K562 (cell line): ENCODE data around the gene UQCC5. TPM values are rescaled to one million over a fixed set of nuclear protein-coding genes. Genes with fewer than 3 reads are reported as not detected.

Source experiments
- ATAC-seq: fragments of 200-7000 bp; cut with Tn5 transposase; 3 replicates; pipeline ENCODE4 v1.9.1; 2020; ENCODE audit warnings: moderate library complexity
- Bru-seq: library from RNA; stranded (reverse); fragments of 400-500 nt; gene quantifications from one replicate; lab custom pipeline; 2021; lab: Mats Ljungman, UMichigan
- BruChase-seq, 2 experiments: library from RNA; stranded (reverse); fragments of 400-500 nt; gene quantifications; one replicate each; lab custom pipeline; 2021; lab: Mats Ljungman, UMichigan
- BruUV-seq: library from RNA; stranded (reverse); fragments of 400-500 nt; replicated peaks from 2 replicates; lab custom pipeline; 2021; lab: Mats Ljungman, UMichigan
- CTCF ChIA-PET: fragments of 300-600 bp; formaldehyde crosslinking; extraction: SDS; loops from one replicate; lab custom pipeline; 2021; ENCODE audit warnings: low intra/inter-chr PET ratio; lab: Yijun Ruan, JAX
- POLR2A ChIA-PET: fragments of 300-600, 350-650 bp; sonication (Branson Sonifier 250); formaldehyde crosslinking; extraction: SDS; loops from one replicate; lab custom pipeline; 2021; ENCODE audit warnings: antibody characterized with exemption, inconsistent platforms; lab: Yijun Ruan, JAX
- DNase-seq, 4 experiments: peaks; one replicate each; pipeline versions ENCODE4 v3.0.0 to v3.0.0-alpha.2; 2011 to 2018; ENCODE audit warnings: low spot score in 3 of 4, mixed read lengths in 3 of 4; ENCODE audit errors: extremely low read depth in 1 of 4
- FAIRE-seq: peaks from 2 replicates; lab custom pipeline; 2011; peaks lifted over from hg19 to GRCh38; lab: Jason Lieb, UNC
- H2AFZ ChIP-seq: 2 replicates; pipeline ENCODE4 v1.6.0; 2011; ENCODE audit warnings: low read depth, low read length, control low read depth, inconsistent platforms
- H3K27ac ChIP-seq: fragments of 200-600 bp; 3 replicates; pipeline ENCODE4 v1.8.0; 2011; ENCODE audit warnings: low read depth, mild to moderate bottlenecking, control low read depth, inconsistent platforms, low read length, moderate library complexity, mixed read lengths; ENCODE audit errors: extremely low read depth
- H3K27me3 ChIP-seq, 2 experiments: fragments of 300-600 bp in 1 of 2; 2 replicates in 1 of 2; 3 replicates in 1 of 2; pipeline versions ENCODE4 v1.6.0 to v1.8.0; 2011; ENCODE audit warnings: inconsistent platforms in 2 of 2, low read length in 2 of 2, mild to moderate bottlenecking in 1 of 2, mixed read lengths in 1 of 2, moderate library complexity in 1 of 2; ENCODE audit not compliant: control insufficient read depth in 2 of 2, insufficient read depth in 2 of 2
- H3K36me3 ChIP-seq: fragments of 300-600 bp; 3 replicates; pipeline ENCODE4 v1.8.0; 2011; ENCODE audit warnings: mild to moderate bottlenecking, low read length, inconsistent platforms; ENCODE audit not compliant: control insufficient read depth, insufficient read depth
- H3K4me1 ChIP-seq, 2 experiments: fragments of 200-600 bp in 1 of 2; replicated peaks in 1 of 2; 2 replicates in 1 of 2; 3 replicates in 1 of 2; pipeline versions ENCODE4 v1.5.1 to v1.8.0; 2011; ENCODE audit warnings: inconsistent platforms in 2 of 2, low read length in 2 of 2, mild to moderate bottlenecking in 1 of 2, mixed read lengths in 1 of 2, moderate library complexity in 1 of 2; ENCODE audit not compliant: control insufficient read depth in 2 of 2, insufficient read depth in 2 of 2
- H3K4me2 ChIP-seq: 2 replicates; pipeline ENCODE4 v1.6.1; 2011; ENCODE audit warnings: low read length, control low read depth, inconsistent platforms, mixed read lengths; ENCODE audit not compliant: insufficient read depth
- H3K4me3 ChIP-seq: fragments of 200-600 bp; sonication (generic), shearing (Covaris generic); 2 replicates; pipeline ENCODE4 v1.5.1; 2016; ENCODE audit warnings: control low read depth, inconsistent platforms
- H3K79me2 ChIP-seq: fragments of 200-600 bp; 3 replicates; pipeline ENCODE4 v1.8.0; 2011; ENCODE audit warnings: low read length, inconsistent platforms; ENCODE audit not compliant: control insufficient read depth, insufficient read depth
- H3K9ac ChIP-seq, 2 experiments: 2 replicates each; pipeline versions ENCODE4 v1.6.0 to v1.6.1; 2011; ENCODE audit warnings: low read depth in 2 of 2, low read length in 2 of 2, control low read depth in 1 of 2, inconsistent platforms in 1 of 2, mild to moderate bottlenecking in 1 of 2, mixed read lengths in 1 of 2; ENCODE audit not compliant: insufficient read depth in 1 of 2
- H3K9me1 ChIP-seq: one replicate; pipeline ENCODE4 v1.6.0; 2011; ENCODE audit warnings: inconsistent platforms, mild to moderate bottlenecking, low read length, moderate library complexity; ENCODE audit not compliant: control insufficient read depth, insufficient read depth
- H3K9me3 ChIP-seq: replicated peaks from 2 replicates; pipeline ENCODE4 v1.5.1; 2011; ENCODE audit warnings: low read depth, low read length, inconsistent platforms; ENCODE audit not compliant: control insufficient read depth, insufficient read depth
- H4K20me1 ChIP-seq: replicated peaks from 2 replicates; pipeline ENCODE4 v1.6.1; 2011; ENCODE audit warnings: low read length, inconsistent platforms, mixed read lengths; ENCODE audit not compliant: control insufficient read depth, insufficient read depth
- ESRRA ChIP-seq: fragments of 450-650 bp; IDR thresholded peaks from 2 replicates; pipeline ENCODE4 v1.6.1; 2014; ENCODE audit warnings: low read depth, mild to moderate bottlenecking, moderate library complexity, borderline replicate concordance
- HCFC1 ChIP-seq: IDR thresholded peaks from 2 replicates; pipeline ENCODE4 v1.6.1; 2012; ENCODE audit warnings: low read depth, low read length, improper control_type of control experiment
- MYNN ChIP-seq, 2 experiments: sonication (generic); formaldehyde crosslinking in 1 of 2; IDR thresholded peaks; 2 replicates each; pipeline versions ENCODE4 v1.5.0 to v1.6.1; 2016 to 2020; ENCODE audit warnings: antibody characterized with exemption in 1 of 2, missing genetic modification reagents in 1 of 2
- POLR2A ChIP-seq: fragments of 450-650 bp; conservative IDR thresholded peaks from 2 replicates; pipeline ENCODE4 v1.6.1; 2016
- RFX7 ChIP-seq: fragments of 250-450 bp; sonication (Bioruptor Pico); IDR thresholded peaks from 2 replicates; pipeline ENCODE4 v1.5.1; 2021; ENCODE audit warnings: mild to moderate bottlenecking
- ZFP1 ChIP-seq: fragments of 450-650 bp; formaldehyde crosslinking; IDR thresholded peaks from 2 replicates; pipeline ENCODE4 v1.4.0; 2020; ENCODE audit warnings: mild to moderate bottlenecking, mixed read lengths
- ZNF583 ChIP-seq: fragments of 250-450 bp; sonication (Bioruptor Pico); IDR thresholded peaks from 2 replicates; pipeline ENCODE4 v1.4.0; 2020
- ZNF76 ChIP-seq: fragments of 250-450 bp; sonication (Bioruptor Pico); IDR thresholded peaks from 2 replicates; pipeline ENCODE4 v1.4.0; 2020; ENCODE audit warnings: mild to moderate bottlenecking, moderate library complexity, borderline replicate concordance
- WGBS: fragments of 100-300 bp; shearing (Covaris generic); methylation state at CpG from one replicate; pipeline ENCODE4 v1.1.6; 2016; ENCODE audit warnings: low coverage, mixed read lengths; ENCODE audit not compliant: insufficient coverage; ENCODE audit errors: missing lambda C conversion rate; 5-methylcytosine and 5-hydroxymethylcytosine counted together
- in situ Hi-C: fragments of 300-500 bp; cut with MboI; formaldehyde crosslinking; loops from 4 replicates; pipeline ENCODE4 v1.15.0; 2018; ENCODE audit warnings: inconsistent platforms, mixed read lengths
- intact Hi-C: fragments of 100-400 bp; cut with micrococcal nuclease; formaldehyde crosslinking; loops from 2 replicates; pipeline ENCODE4 v1.14.2; 2022
- long read RNA-seq, 3 experiments: library from polyadenylated mRNA in 2 of 3; library from RNA in 1 of 3; unstranded in 2 of 3; stranded (forward) in 1 of 3; transcript quantifications; one replicate each; pipeline ENCODE4 v2.0.0, GENCODE V29; 2019 to 2022
- polyA minus RNA-seq, 3 experiments: library from RNA; depleted of rRNA, polyadenylated mRNA; stranded (reverse); fragments of >200 nt; gene quantifications; 2 replicates each; pipeline ENCODE4 v1.2.3, GENCODE V29; 2011
- polyA plus RNA-seq, 8 experiments: library from polyadenylated mRNA; depleted of rRNA in 4 of 8; stranded (reverse) in 5 of 8; unstranded in 3 of 8; fragments of >200 nt; fragmentation: Nextera tagmentation in 2 of 8; fragmentation: Illumina TruSeq in 1 of 8; extraction: Ambion mirVana in 2 of 8; extraction: Trizol in 1 of 8; gene quantifications; 2 replicates each; pipeline versions ENCODE4 v1.2.1 to v1.2.3, GENCODE V29; 2011 to 2014; ENCODE audit warnings: inconsistent platforms in 1 of 8, missing spikeins in 1 of 8
- total RNA-seq, 7 experiments: library from RNA; depleted of rRNA in 6 of 7; stranded (reverse); fragments of >200 nt in 6 of 7; fragmentation: Illumina TruSeq in 2 of 7; extraction: Trizol in 2 of 7; gene quantifications; 2 replicates each; pipeline versions ENCODE4 v1.2.1 to v1.2.3, GENCODE V29; 2011 to 2021; ENCODE audit warnings: low replicate concordance in 1 of 7
- TF ChIP-seq, protein P1 (sequence below): fragments of 250-450 bp; sonication (Bioruptor Pico); IDR thresholded peaks from 2 replicates; pipeline ENCODE4 v1.5.0; 2021; ENCODE audit warnings: mild to moderate bottlenecking, borderline replicate concordance

Gene UQCC5, protein sequence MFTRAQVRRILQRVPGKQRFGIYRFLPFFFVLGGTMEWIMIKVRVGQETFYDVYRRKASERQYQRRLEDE
- 16.1 and 17.7 TPM in 2 replicates for total RNA-seq (2011; cell fraction: chromatin; rRNA removed; ENCODE audit: low replicate concordance)
- total RNA-seq (2011; cell fraction: nucleolus; rRNA removed), result 11.6 and 16.8 TPM in 2 replicates
- total RNA-seq (2011; cell fraction: nucleoplasm; rRNA removed), result 22.7 and 45.6 TPM in 2 replicates
- total RNA-seq (2014; rRNA removed) (28.6 and 41.1 TPM in 2 replicates), total RNA-seq (2014; rRNA removed; fragmentation: Illumina TruSeq; extraction: Trizol) (13.8 and 16.4 TPM in 2 replicates), total RNA-seq (2015; rRNA removed; fragmentation: Illumina TruSeq; extraction: Trizol) (33.8 and 38.3 TPM in 2 replicates), total RNA-seq (2021) (23.3 and 32.2 TPM in 2 replicates), polyA plus RNA-seq (2011; rRNA removed) (10.2 and 11.3 TPM in 2 replicates), polyA plus RNA-seq (2014; fragmentation: Illumina TruSeq; extraction: Trizol) (18.0 and 31.0 TPM in 2 replicates), polyA plus RNA-seq (2014; fragmentation: Nextera tagmentation; extraction: Ambion mirVana) (10 to 100 TPM; 36.3 to 36.7 TPM), polyA plus RNA-seq (2014; rRNA removed) (45.3 and 55.4 TPM in 2 replicates), polyA minus RNA-seq (2011; rRNA and poly(A)+ RNA removed) (7.6 and 8.3 TPM in 2 replicates), Bru-seq, nascent RNA (percentile 62 among the genes with signal in this experiment), BruChase-seq, experiment 1, labeled RNA remaining after a 2-hour chase (percentile 59 among the genes with signal in this experiment), BruChase-seq, experiment 2, labeled RNA remaining after a 6-hour chase (percentile 57 among the genes with signal in this experiment)
- polyA plus RNA-seq (2011; cell fraction: cytosol; rRNA removed), result 12.1 and 14.9 TPM in 2 replicates
- polyA plus RNA-seq (2011; cell fraction: nucleus; rRNA removed), result 17.8 and 22.9 TPM in 2 replicates
- 36.7 and 97.1 TPM in 2 replicates for polyA plus RNA-seq (2012)
- 9.0 and 12.3 TPM in 2 replicates for polyA minus RNA-seq (2011; cell fraction: cytosol; rRNA and poly(A)+ RNA removed)
- 6.5 and 9.8 TPM in 2 replicates for polyA minus RNA-seq (2011; cell fraction: nucleus; rRNA and poly(A)+ RNA removed)
- long read RNA-seq, experiment 1, transcript SMIM4-201 (2 exons, 274 nt), result major isoform, 120 of 218 reads
- long read RNA-seq, experiment 1, transcript SMIM4-203 (2 exons, 1,770 nt), result minor isoform, 90 of 218 reads
- long read RNA-seq, experiment 1, partial matches to known transcripts, result 3 of 218 reads
- long read RNA-seq, experiment 1, other reads (novel, unspliced or antisense), result 4 of 218 reads
- long read RNA-seq, experiment 2, transcript SMIM4-201 (2 exons, 274 nt), result minor isoform, 5 of 30 reads
- long read RNA-seq, experiment 2, transcript SMIM4-203 (2 exons, 1,770 nt), result major isoform, 21 of 30 reads
- long read RNA-seq, experiment 2, partial matches to known transcripts, result 0 of 30 reads
- long read RNA-seq, experiment 2, other reads (novel, unspliced or antisense), result 2 of 30 reads
- long read RNA-seq, experiment 3, transcript SMIM4-203 (2 exons, 1,770 nt), result major isoform, 11 of 11 reads
- long read RNA-seq, experiment 3, partial matches to known transcripts, result 0 of 11 reads
- long read RNA-seq, experiment 3, other reads (novel, unspliced or antisense), result 0 of 11 reads

DNA sequence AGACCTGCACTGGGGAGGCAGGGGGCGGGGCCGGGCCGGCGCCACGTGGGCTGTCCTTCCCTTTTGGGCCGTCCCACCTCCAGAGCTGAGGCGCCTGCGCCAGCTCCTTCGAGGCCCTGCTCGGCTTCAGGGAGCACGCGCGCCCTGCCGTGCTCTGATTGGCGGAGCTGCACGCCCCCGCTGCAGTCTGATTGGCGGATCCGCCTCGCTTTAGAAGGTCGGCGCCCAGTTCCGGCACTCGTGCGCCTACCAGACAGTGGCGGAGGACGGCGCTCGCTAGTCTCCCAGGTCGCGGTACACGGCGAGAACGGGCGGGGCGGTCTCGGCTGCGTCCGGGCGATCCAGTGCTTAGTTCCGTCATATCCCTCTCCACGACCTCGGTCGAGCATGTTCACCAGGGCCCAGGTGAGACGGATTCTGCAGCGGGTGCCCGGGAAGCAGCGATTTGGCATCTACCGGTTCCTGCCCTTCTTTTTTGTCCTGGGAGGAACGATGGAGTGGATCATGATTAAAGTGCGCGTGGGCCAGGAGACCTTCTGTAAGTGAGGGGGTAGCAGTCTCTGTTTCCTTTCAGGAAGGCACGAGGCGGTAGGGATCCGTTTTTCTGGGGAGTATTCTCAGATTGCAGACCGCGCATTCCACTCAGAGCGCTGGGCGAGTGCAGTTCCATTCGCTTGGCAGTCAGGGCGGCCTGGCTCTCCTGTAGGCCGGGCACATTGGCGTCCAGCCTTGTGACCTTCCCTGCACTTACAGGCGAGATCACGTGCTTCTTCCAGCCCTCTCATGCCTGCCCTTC is at the start of gene UQCC5:
Gene UQCC5, plus strand, starts transcription at position 237 of the 796 bp plus-strand sequence. Its CDS starts 151 bp downstream, at position 388.
- peak within 1 kb of the TSS; percentile 98 for H3K4me2 ChIP-seq
- peaks cover 86% of the 10 kb centered on the region for H3K79me2 ChIP-seq
- H4K20me1 ChIP-seq, result peaks cover 23% of the 10 kb centered on the region
- FAIRE-seq, result peak; percentile 91
- H3K27me3 ChIP-seq, result no peaks in the 10 kb centered on the region
- H3K9ac ChIP-seq, result peak within 1 kb of the TSS; percentile 95
- DNase-seq, result peak; percentile 87 to 97 (median 92)
- intact Hi-C loops (loop anchor here (2.0 kb wide), 1 partner anchor 146 kb away; no protein-coding TSS in a partner anchor), in situ Hi-C loops (no loop called here)
- H3K4me1 ChIP-seq, result peaks cover 34 to 45% of the 10 kb centered on the region in 2 experiments
- peak within 1 kb of the TSS; percentile 88 for H2AFZ ChIP-seq
- 2% methylated on average over 30 of the region's 65 CpGs for WGBS
- H3K4me3 ChIP-seq, result peak within 1 kb of the TSS; percentile 91
- CTCF ChIA-PET, result no interaction called here
- POLR2A ChIA-PET, result interaction anchor here (0.8 to 1.4 kb wide), 6 partner anchors 8 to 150 kb away, joined by 3 to 6 read pairs (median 4); partner anchors contain the start of genes GNL3 and PBRM1
- H3K36me3 ChIP-seq, result peaks cover 40% of the 10 kb centered on the region; the same call in 2 of the 3 replicates
- ATAC-seq, result peak; percentile 89
- BruUV-seq, result no TSS peak
- H3K9me3 ChIP-seq, result no peaks in the 10 kb centered on the region
- H3K9me1 ChIP-seq, result peaks cover 6% of the 10 kb centered on the region
- peak within 1 kb of the TSS; percentile 91 for H3K27ac ChIP-seq
- TF ChIP-seq ZNF76 (CRISPR knock-in tag) (no peak), ESRRA (0 out of 2 replicates have a peak, but pooled peaks have one; percentile 17), POLR2A (peak; percentile 91), HCFC1 (0 out of 2 replicates have a peak, but pooled peaks have one; percentile 15), MYNN (IDR thresholded peaks at IDR 0.05) (no peak; the same call in 1 of the 2 replicates), MYNN (CRISPR knock-in tag; IDR thresholded peaks at IDR 0.05) (no peak), RFX7 (CRISPR knock-in tag) (no peak), ZNF583 (CRISPR knock-in tag) (no peak), ZFP1 (CRISPR knock-in tag) (no peak)
- TF ChIP-seq, protein P1, sequence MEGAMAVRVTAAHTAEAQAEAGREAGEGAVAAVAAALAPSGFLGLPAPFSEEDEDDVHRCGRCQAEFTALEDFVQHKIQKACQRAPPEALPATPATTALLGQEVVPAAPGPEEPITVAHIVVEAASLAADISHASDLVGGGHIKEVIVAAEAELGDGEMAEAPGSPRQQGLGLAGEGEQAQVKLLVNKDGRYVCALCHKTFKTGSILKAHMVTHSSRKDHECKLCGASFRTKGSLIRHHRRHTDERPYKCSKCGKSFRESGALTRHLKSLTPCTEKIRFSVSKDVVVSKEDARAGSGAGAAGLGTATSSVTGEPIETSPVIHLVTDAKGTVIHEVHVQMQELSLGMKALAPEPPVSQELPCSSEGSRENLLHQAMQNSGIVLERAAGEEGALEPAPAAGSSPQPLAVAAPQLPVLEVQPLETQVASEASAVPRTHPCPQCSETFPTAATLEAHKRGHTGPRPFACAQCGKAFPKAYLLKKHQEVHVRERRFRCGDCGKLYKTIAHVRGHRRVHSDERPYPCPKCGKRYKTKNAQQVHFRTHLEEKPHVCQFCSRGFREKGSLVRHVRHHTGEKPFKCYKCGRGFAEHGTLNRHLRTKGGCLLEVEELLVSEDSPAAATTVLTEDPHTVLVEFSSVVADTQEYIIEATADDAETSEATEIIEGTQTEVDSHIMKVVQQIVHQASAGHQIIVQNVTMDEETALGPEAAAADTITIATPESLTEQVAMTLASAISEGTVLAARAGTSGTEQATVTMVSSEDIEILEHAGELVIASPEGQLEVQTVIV (CRISPR knock-in tag), result no peak
